Muscle of back (tissue), 11 donors: Measurements from ENCODE around the gene TUBGCP3. TPM values are rescaled to one million over a fixed set of nuclear protein-coding genes. Genes with fewer than 3 reads are reported as not detected.

Experiments
- DNase-seq, 3 donors: peaks; one replicate each; pipeline versions ENCODE4 v3.0.0 to v3.0.0-alpha.2; 2013
- polyA plus RNA-seq, 10 donors: library from polyadenylated mRNA; unstranded; fragments of 120-200 nt; gene quantifications; one replicate each; pipeline ENCODE4 v1.2.1, GENCODE V29; 2013; ENCODE audit not compliant: insufficient read length in 10 of 10

The TUBGCP3 gene
- polyA plus RNA-seq, 10 donors, result 13.2 to 21.0 (median 18.9) TPM

DNA sequence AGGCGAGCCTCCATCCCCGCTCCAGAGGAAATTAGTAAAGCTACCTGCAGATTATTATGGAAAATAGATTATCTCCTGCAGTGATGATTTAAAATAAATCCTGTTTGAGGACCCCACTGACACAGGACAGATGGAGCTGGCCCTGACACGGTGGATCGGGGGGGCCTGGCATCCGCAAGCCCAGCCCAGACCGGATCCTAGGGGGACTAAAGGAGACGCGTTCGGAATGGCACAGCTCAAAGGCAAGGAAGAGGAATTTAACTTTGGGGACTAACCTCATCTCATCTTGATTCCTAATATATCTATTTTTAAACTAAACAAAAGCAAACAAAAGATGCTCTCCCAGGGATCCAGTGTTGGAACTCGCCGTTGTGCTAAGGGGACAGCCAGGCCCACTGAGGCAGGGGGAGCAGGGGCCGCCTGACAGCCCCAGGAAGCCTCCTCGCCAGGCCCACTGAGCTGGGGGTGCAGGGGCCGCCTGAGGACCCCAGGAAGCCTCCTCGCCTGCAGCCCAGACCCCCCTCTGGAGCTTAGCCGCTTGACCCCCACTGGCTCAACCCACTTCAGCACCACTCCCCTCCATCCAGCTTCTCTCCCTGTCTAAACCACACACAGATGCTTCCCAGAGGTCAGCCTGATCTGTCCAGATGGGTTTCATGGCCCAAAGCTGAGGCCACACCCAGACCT is 133.2 kb downstream of the TUBGCP3 start:
- DNase-seq, result no peak

DNA sequence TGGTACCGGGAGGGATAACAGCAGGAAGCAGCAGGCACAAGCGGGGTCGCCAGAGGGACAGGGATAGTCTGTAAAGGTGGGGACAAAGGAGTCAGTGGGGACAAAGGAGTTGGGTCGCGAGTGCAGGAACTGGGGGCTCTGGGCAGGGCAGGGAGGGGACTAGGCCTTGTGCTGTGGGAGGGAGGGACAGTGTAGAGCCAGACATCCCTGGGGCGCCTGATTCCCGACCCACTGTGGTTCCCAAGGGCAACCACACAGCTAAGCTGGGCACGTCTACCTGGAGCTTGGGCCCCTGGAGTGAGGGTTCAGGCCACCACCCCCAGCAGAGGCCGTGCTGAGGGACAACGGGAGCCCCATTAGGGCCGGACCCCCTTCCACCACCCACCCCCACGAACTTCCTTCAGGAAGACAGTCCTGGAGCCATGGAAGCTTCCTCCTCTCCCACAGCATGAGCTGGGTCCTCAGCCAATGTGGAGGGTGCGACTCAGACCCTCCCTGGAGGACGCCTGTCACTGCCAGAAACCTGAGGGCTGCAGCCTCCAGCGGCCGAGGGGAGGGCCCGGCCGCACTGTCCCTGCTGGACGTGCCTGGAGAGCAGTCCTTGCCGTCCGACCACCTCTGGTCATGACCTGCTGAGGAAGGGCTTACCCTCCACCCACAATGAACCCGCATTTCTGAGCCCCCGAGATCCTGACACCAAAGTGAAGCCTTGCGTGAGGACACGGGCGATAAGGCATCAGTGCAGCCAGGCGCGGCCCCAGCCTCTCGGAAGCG is 133.9 kb downstream of the TUBGCP3 start:
- no peak for DNase-seq

DNA sequence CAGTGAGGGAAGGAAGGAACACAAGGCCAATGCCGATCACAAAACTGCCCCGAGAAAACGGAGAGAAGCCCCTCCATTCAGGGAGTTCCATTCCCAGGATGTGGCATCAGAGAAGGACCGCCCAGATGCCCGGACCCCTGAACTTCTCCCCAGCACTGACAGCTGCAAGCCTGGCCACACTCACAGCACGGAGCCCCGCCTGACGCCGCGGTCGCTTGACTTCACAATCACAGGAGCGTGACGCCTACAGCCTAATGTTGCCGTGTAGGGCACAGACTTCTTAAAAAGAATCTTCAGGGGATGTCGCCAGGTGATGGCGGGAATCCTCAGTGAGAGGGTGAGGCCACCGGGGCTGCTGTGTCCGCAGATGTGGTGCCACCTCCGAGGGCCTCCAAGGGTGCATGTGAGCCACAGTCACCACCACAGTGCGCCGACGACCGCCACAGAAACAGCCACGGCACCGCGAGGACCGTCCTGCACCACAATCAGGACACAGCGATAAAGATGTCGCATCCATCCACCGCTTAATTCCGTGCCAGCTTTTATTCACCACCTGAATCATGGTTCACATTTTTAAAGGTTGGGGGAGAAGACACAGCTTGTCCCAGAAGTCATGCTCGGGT is 134.6 kb downstream of the TUBGCP3 start:
- DNase-seq, result no peak

DNA sequence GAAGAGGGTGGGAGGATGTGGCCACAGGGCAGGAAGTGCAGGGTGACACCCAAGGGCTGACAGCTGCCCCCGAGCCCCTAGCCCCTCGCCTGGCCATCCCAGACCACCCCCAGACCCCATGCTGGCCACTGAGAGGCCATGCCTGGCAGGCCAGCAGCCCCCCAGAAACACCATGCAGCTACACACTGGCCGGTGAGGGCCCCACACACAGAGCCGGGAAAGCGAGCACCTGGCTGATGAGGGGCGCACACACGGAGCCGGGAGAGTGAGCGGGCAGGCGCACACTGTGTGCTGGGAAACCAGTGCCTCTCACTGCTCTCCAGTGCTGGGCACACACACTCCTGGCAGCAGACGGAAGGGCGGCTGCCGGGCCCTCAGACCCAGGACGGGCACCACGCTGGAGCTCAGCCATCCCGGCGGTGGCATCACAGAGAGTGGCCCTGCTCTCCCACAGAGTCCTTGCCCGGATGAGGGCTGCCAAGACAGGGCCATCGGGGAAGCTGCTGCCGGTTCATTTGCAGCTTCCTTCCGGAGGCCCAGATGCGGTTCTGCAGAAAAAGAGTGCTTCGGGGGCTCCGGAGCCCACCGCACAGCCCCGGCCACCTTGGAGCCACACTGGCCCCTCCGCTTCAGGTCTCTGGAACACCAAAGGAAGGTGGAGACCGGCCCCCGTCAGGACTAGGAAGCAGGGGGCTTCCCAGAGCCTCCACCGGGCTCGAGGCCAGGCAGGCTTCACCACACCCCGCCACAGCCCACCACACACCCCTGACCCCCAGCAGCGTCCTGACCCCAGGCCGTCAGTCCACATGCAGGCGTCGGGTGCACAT is 135.4 kb downstream of the TUBGCP3 start:
- DNase-seq, result no peak

DNA sequence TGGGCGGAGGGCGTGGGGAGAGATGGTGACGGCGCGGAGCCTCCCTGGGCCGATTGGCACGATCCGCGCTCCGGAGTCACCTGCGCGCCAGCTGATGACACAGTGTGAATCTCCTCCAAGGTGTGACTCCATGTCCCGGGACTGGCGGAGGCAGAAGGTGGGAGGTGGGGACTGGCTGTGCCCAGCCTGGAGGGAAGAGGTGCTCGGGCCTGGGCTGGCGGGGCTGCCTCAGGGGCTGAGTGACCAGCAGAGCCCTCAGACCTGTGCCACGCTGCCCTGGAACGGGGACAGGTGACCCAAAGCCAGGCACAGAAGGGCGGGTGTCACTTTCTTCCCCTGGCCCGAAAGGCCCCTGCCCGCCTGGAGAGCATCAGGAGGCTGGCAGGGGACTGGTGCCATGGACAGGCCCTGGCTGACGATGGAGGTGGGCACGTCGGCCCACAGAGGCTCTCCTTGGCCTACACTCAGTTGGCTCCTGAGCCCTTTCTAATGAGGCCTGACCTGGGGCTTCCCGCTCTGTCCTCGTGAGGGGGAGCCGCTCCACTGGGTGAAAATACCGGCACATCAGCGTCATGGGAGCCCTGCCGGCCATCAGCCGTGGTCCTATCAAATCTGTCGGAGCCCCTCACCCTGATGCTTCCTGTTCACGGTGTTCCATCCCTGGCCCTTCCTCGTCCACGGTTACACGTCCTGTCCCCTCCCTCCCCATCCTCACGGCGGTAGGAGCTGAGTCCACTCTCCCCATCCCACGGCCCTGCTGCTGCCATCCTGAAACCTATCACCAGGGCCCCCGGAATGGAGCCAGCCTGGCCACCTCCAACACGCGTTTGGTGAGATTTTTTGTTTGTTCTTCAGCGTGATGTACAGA is 136.2 kb downstream of the TUBGCP3 start:
- DNase-seq, result no peak

DNA sequence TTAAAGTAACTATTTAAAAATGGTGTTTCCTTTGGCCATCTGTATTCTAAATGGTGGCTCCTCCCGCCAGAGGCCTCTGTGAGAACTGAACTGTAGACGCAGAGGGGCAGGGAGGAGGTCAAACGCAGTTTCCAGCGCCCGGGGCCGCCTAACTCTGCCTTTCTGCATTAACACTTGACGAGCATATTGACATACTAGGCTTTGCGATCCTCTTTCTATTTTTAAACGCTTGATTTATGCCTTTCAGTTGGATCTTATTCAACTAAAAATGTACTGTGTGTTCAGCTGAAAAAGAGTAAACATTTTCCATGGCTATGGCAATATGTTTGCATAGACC is 137.1 kb downstream of the TUBGCP3 start:
- peak in 1 of 3 donors; percentile 40 for DNase-seq

DNA sequence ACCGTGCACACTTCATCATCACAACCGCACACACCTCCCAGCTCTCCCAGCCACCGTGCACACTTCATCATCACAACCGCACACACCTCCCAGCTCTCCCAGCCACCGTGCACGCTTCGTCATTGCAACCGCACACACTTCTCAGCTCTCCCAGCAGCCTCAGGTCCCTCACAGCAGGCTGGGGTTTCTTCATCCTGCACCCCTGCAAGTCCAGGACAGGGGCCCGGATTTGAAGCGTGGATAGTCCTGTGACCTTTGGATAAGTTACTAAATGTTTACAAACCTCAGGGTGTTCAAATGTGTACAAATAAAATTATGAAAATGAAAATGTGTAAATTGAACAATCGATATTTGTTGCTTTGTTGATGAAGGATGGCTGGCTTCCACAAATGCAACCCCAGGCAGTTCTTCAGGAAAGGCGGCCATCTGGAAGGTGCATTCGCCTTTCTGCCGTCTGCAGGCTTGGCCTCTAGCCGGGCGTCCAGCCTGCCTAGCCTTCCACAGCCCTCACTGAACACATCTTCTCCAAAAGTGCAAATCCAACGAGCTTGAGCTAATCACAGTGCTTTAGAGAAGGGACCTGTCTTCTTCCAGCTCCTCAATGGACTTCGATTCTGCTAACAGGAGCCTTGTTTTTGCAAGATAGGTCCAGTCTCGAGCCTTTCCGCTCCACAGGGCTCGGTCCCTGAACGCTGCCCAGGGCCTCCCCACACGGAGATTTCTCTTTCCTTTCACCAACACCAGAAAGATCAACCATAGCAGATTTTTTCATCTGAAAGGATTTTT is 137.6 kb downstream of the TUBGCP3 start:
- DNase-seq, result no peak

DNA sequence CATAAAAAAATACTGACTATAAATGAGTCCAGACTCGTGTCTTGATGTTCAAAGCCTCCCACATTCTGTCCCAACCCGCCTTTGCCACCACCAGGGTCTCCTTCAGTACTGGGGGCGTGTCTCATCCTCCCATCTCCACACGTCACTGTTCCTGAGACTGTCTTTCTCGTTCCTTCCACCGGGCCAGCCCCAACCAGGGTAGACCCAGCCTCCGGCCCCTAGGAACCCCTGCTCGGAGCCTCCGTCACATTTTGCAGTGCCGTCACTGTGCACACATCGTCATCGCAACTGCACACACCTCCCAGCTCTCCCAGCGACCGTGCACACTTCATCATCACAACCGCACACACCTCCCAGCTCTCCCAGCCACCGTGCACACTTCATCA is 138.4 kb downstream of the TUBGCP3 start:
- DNase-seq, result no peak

DNA sequence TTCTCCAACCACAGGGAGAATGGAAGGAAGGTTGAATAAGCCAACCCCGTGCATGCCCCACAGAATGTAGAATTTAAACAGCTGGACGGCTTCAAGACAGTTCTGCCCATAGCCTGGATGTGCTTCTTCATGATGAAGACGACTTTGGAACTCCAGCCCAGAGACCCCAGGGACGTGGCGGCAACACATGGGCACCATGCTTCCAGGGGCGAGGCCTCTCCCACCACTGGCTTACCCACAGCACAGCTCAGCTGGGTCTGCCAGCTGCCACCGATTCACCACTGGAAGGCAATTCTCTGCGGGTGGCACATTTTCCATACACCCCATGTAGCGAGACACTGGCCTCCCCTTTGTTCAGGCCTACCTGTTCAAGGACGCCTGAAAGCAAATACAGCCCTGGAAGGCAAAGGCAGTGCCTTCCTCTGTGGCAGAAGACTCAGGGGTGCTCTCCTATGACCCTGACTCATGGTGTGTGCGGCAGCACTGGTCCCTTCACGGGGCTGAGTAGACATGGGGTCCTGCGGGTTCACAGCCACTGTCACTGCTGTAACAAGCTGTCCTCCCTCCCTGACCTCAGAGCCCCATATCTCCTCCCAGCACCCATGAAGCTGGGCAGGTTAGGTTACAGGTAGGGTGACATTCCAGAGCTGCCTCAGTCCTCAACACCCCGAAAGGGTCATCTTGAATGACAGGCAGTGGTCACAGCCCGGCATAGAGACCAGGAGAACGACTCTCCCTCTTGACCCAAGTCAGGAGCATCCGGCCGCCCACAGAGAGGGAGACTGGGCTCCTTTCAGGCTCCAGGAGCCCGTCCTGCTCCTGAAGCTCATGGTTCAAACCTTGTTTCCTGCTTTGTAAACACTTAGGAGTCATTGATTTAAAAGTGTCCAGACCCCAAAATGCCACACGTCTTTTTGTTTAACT is 139.1 kb downstream of the TUBGCP3 start:
- no peak for DNase-seq

DNA sequence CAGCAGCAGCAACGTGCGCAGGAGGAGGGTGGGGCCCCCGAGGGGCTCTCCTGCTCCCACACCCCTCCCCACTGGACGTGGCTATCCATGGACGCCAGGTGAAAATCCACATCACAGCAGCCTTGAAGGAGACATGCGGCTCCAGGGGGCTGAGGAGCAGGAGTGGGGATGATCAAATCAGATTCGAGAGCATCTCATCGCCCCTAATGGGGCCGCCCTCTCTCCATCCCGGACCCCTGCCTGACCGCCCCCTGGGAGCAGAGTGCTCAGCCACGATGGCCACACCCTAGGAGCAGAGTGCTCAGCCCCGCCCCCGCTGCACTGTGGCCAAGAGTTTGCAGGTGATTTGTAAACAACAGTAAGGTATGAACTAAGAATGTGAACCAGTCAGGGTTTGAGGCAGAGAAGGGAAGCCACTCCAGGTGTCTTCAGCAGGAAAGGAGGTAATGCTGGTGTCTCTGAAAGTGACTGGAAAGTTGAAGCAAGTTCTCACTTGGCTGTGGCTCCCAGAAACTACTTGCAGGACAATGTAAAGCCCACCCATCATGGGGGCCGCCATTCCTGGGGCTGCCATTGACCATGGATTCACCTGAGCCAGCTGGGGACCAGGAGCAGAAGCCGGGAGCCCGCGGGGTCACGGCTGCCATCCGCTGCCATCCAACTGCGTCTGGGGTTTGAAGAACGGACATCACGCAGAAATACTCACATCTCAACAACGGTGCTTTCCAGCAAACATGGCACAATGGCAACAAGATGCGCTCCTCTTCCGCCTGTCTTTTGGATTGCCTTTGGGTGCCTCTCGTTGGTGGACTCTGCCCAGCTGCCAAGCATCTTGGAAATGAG is 140.0 kb downstream of the TUBGCP3 start:
- no peak for DNase-seq

DNA sequence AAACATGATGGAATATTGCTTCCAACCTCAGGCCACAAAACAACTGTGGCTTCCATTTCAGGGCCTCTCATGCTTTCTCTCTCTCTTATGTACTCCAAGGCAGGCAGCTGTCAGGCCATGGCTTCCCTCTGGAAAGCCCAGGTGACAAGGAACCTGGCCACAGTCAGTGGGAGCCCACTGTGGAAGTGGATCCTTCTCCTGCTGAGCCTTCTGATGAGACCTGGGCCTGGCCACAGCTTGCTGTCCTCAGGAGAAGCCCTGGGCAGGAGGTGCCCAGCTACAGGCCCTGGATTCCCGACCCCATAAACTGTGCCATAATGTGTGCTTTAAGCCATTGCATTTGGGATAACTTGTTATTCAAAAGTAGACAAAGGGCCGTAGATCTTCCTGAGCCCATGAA is 140.6 kb downstream of the TUBGCP3 start:
- no peak for DNase-seq

DNA sequence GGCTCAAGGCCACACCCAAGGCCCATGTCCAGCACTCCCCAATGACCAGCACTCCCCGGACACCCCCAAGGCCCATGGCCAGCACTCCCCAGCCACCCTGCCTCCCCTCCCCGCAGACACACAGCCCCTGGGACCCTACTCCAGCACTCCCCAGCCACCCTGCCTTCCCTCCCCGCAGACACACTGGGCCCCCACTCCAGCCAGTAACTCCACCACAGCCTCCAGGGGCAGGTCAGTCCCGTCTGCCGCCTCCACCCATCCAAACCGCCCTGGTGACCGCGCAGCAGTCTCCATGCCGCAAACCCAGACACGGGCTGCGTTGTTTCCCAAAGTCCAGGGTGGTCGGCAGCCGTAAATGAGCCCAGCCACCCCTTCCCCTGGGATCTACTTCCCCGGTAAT is 141.1 kb downstream of the TUBGCP3 start:
- no peak for DNase-seq

DNA sequence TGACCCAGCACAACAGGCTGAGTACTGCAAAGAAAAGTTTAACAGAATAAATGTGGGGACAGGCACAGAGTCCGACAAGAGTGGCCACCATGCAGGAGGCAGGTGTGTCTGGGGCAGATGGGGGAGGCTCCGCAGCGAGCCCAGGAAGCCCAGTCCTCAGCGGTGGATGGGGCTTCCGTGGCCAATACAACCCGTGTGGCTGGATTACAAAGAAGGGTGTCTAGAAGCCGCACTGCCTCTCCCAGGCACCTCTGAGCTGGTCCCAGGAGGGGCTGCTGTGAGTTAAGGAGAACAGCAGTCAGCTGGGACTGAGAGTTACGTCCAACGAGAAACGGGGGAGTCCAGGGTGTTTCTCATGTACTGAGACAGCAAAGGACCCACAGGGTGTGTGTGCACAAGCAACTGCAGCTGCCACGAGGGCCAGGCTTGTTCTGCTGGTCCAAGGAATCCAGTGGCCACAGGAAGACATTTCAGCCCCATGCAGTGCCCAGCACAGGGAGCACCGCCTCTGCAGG is 141.5 kb downstream of the TUBGCP3 start:
- no peak for DNase-seq

DNA sequence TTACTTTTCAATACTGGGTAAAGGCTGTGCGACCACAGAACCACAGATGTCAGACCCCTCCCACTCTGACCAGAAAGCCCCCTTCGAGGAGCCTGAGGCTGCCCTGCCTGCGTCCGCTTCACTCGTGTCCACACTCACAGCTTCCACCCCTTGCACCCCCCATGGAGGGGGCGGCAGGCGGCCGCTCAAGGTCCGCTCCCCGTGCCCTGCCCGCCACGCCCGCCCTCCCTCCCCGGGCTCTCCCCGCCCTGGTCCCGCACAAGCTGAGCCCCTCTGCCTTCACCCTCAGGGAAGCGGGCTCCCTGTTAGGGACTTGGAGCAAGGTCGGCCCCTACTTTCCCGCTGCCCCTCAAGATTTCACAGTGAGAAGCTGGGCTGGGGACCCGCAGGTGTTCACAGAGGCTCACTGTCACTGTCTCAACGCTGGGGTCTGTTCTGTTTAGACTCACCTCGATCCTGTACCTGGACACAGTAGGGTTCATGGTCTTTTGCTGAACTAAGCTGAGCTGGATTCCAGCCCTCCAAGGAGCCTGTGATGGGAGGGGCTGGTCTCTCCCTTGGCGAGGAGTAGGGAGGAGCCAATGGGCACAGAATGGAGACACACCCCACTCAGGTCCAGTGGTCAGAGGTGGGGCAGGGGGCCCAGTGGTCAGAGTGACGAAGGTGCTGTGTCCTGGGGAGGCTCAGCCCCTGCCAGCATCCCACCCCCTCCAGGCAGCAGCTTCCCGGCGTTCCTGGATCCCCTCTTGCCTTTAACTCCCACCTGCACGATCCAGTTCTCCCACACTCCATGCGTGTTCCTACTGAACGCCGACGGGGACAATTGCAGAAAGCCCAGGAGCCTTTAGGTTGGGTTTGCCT is 142.3 kb downstream of the TUBGCP3 start:
- DNase-seq, result no peak

DNA sequence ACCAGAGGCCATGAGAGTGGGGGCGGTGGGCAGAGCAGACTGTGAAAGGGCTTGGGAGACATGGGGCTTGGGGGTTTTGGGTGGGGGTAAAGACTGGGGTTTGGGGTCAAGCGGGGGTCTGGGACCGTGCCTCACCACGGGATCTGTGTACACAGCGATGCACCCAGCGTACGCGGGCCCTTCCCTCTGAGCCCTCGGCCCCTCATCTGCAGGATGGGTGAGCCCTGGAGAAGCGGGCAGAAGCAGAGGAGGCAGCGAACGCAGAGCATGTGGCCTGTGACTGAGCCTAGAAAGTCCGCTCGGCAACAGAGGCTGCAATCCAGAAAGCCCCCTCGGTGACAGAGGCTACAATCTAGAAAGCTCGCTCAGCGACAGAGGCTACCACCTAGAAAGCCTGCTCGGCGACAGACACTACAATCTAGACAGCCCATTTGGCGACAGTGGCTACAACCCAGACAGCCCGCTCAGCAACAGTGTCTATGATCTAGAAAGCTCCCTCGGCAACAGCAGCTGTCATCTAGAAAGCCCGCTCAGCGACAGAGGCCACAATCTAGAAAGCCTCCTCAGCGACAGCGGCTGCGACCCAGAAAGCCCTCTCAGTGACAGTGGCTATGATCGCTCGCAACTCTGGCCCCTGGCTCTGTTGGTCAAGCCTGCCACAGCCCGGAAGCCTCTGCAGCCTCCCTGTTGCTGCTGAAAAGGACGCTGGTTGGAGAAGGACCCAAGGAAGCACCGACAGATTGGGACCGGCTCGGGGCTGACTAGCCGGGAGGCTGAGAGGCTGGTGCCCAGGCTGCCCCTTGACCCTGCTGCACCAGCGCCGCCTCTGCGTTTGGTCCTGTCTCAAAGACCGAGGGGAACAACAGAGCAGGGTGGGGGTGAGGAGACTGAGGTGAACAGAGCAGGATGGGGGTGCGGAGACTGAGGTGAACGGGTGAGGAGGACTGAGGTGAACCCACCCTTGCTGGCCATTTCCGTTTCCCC is 143.2 kb downstream of the TUBGCP3 start:
- DNase-seq, result no peak

DNA sequence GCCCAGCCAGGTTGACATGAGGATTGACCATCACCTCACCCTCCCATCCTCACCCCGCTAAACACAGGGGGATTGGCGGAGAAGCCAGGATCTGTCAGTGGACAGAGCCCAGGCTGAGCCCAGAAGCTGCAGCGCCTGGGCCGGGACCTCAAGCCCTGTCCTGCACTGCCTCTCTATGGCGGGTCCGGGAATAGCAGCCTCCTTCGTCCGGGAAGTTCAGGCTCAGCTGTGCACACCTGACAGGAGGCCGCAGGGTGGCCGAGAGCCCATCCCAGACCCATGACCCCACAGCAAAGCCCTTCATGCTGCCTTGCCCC is 144.0 kb downstream of the TUBGCP3 start:
- peak; percentile 33 to 73 (median 52) for DNase-seq
